ENCODE results near the gene TMEM91. TPM values are rescaled to one million over a fixed set of nuclear protein-coding genes. Genes with fewer than 3 reads are reported as not detected.

Gene TMEM91
- total RNA-seq, 5 donors from 2014 or later (not counting 1 experiment from before 2014, with no cell fraction given), result 9.9 to 14.7 (median 13.2) TPM

DNA sequence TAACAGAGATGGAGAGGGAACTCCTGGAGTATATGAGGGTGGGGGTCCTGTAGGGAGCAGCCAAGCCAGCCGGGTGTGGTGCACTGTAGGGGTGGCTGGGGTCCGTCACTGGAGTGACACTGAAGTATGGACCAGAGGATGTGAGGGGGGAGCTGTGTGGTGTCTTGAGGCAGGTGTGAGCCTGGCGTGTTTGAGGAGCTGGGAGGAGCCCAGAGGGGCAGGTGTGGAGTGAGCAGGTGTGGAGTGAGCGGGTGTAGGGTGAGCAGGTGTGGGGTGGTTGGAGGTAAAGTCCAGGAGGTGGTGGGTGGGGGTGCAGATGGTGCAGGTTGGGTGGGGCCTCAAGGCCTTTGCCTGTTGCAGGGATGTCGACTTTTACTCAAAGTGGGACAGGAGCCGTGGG, 45.0 kb downstream of the TMEM91 start:
- no peak overlapping the region for H3K27ac ChIP-seq (ENCODE audit: low read length)
- Mint-ChIP-seq H3K27me3 (no peaks in the 10 kb centered on the region), H3K4me1 (peaks cover 0 to 8% (median 7%) of the 10 kb centered on the region in 3 donors), H3K9me3 (no peaks in the 10 kb centered on the region), H3K4me3 (no peak overlapping the region), H3K36me3 (peaks cover 44% of the 10 kb centered on the region), H3K27ac (no peak overlapping the region)
- H3K9me3 ChIP-seq, result no peaks in the 10 kb centered on the region
- POLR2A ChIA-PET, result no interaction called here
- WGBS (ENCODE audit: insufficient coverage), result 78% methylated on average over 6 of the region's 6 CpGs
- peaks cover 27 to 75% of the 10 kb centered on the region in 2 donors for H3K36me3 ChIP-seq (ENCODE audit: control insufficient read depth in 2 of 2, extremely low read depth in 1 of 2, insufficient read depth in 1 of 2, low read length in 1 of 2)
- H3K4me3 ChIP-seq (ENCODE audit: control insufficient read depth in 1 of 2, extremely low read depth in 1 of 2, low read length in 1 of 2), result no peak overlapping the region
- ATAC-seq (replicated peaks in 1 of 4) (no peak), DNase-seq (no peak)
- peaks cover 0 to 9% of the 10 kb centered on the region in 2 experiments for H3K4me1 ChIP-seq (ENCODE audit: control insufficient read depth in 1 of 2, extremely low read depth in 1 of 2, insufficient read depth in 2 of 2, low read length in 2 of 2)
- no peaks in the 10 kb centered on the region for H3K27me3 ChIP-seq (replicated peaks in 1 of 2; ENCODE audit: control insufficient read depth in 2 of 2, extremely low read depth in 1 of 2, insufficient read depth in 2 of 2, low read length in 1 of 2)
- CTCF ChIA-PET, result no interaction called here

GRCh38 chr19:41421973-41422372, 45.6 kb downstream of the TMEM91 start:
- no peak for ATAC-seq (replicated peaks in 1 of 4)
- Mint-ChIP-seq H3K27ac (no peak overlapping the region), H3K36me3 (peaks cover 43% of the 10 kb centered on the region), H3K4me1 (peaks cover 4 to 11% (median 10%) of the 10 kb centered on the region in 3 donors), H3K4me3 (no peak overlapping the region), H3K27me3 (no peaks in the 10 kb centered on the region), H3K9me3 (no peaks in the 10 kb centered on the region)
- Histone ChIP-seq H3K4me1 (ENCODE audit: control insufficient read depth in 1 of 2, extremely low read depth in 1 of 2, insufficient read depth in 2 of 2, low read length in 2 of 2) (peaks cover 0 to 15% of the 10 kb centered on the region in 2 experiments), H3K4me3 (ENCODE audit: control insufficient read depth in 1 of 2, extremely low read depth in 1 of 2, low read length in 1 of 2) (no peak overlapping the region), H3K9me3 (no peaks in the 10 kb centered on the region), H3K27ac (ENCODE audit: low read length) (no peak overlapping the region), H3K36me3 (ENCODE audit: control insufficient read depth in 2 of 2, extremely low read depth in 1 of 2, insufficient read depth in 1 of 2, low read length in 1 of 2) (peaks cover 24 to 69% of the 10 kb centered on the region in 2 donors), H3K27me3 (replicated peaks in 1 of 2; ENCODE audit: control insufficient read depth in 2 of 2, extremely low read depth in 1 of 2, insufficient read depth in 2 of 2, low read length in 1 of 2) (no peaks in the 10 kb centered on the region)
- 98% methylated on average over 17 of the region's 20 CpGs for WGBS (ENCODE audit: insufficient coverage)
- DNase-seq, result no peak
- POLR2A ChIA-PET, result no interaction called here
- CTCF ChIA-PET, result no interaction called here

- ChIA-PET CTCF (no interaction called here), POLR2A (no interaction called here)
- peaks cover 0 to 20% of the 10 kb centered on the region in 2 experiments for H3K4me1 ChIP-seq (ENCODE audit: control insufficient read depth in 1 of 2, extremely low read depth in 1 of 2, insufficient read depth in 2 of 2, low read length in 2 of 2)
- peaks cover 24 to 64% of the 10 kb centered on the region in 2 donors for H3K36me3 ChIP-seq (ENCODE audit: control insufficient read depth in 2 of 2, extremely low read depth in 1 of 2, insufficient read depth in 1 of 2, low read length in 1 of 2)
- no peak overlapping the region for H3K27ac ChIP-seq (ENCODE audit: low read length)
- no peaks in the 10 kb centered on the region for H3K27me3 ChIP-seq (replicated peaks in 1 of 2; ENCODE audit: control insufficient read depth in 2 of 2, extremely low read depth in 1 of 2, insufficient read depth in 2 of 2, low read length in 1 of 2)
- no peak overlapping the region for H3K4me3 Mint-ChIP-seq
- no peak for DNase-seq
- H3K27ac Mint-ChIP-seq, result no peak overlapping the region
- peaks cover 9 to 14% (median 12%) of the 10 kb centered on the region in 3 donors for H3K4me1 Mint-ChIP-seq
- H3K36me3 Mint-ChIP-seq, result peaks cover 39% of the 10 kb centered on the region
- ATAC-seq (replicated peaks in 1 of 4), result no peak
- no peaks in the 10 kb centered on the region for H3K9me3 ChIP-seq
- no peak overlapping the region for H3K4me3 ChIP-seq (ENCODE audit: control insufficient read depth in 1 of 2, extremely low read depth in 1 of 2, low read length in 1 of 2)
- 86% methylated on average over 18 of the region's 18 CpGs for WGBS (ENCODE audit: insufficient coverage)
- no peaks in the 10 kb centered on the region for H3K9me3 Mint-ChIP-seq
- H3K27me3 Mint-ChIP-seq, result no peaks in the 10 kb centered on the region
Measured at GRCh38 chr19:41422456-41422855, 46.1 kb downstream of the TMEM91 start.

DNA sequence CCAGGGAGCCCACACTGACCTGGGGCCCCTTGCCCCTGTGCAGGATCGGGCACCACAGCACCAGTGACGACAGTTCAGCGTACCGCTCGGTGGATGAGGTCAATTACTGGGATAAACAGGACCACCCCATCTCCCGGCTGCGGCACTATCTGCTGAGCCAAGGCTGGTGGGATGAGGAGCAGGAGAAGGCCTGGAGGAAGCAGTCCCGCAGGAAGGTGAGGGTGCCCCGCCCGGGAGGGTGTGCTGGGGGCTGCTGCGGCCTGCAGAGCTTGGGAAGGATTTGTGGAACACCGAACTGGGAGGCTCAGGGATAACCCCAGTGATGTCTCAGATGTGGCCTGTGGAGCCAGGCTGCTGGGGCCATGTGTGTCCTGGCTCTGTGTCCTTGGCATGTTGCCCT, 46.6 kb downstream of the TMEM91 start:
- CTCF ChIA-PET, result no interaction called here
- no peak overlapping the region for H3K4me3 ChIP-seq (ENCODE audit: control insufficient read depth in 1 of 2, extremely low read depth in 1 of 2, low read length in 1 of 2)
- Mint-ChIP-seq H3K36me3 (peaks cover 38% of the 10 kb centered on the region), H3K4me3 (no peak overlapping the region), H3K27me3 (no peaks in the 10 kb centered on the region), H3K27ac (no peak overlapping the region), H3K9me3 (no peaks in the 10 kb centered on the region), H3K4me1 (peaks cover 14 to 19% (median 16%) of the 10 kb centered on the region in 3 donors)
- H3K36me3 ChIP-seq (ENCODE audit: control insufficient read depth in 2 of 2, extremely low read depth in 1 of 2, insufficient read depth in 1 of 2, low read length in 1 of 2), result peaks cover 24 to 62% of the 10 kb centered on the region in 2 donors
- POLR2A ChIA-PET, result no interaction called here
- H3K4me1 ChIP-seq (ENCODE audit: control insufficient read depth in 1 of 2, extremely low read depth in 1 of 2, insufficient read depth in 2 of 2, low read length in 2 of 2), result peaks cover 0 to 24% of the 10 kb centered on the region in 2 experiments
- ATAC-seq (replicated peaks in 1 of 4) (no peak), DNase-seq (no peak)
- whole genome bisulfite sequencing (ENCODE audit: insufficient coverage), result 94% methylated on average over 6 of the region's 12 CpGs
- no peaks in the 10 kb centered on the region for H3K27me3 ChIP-seq (replicated peaks in 1 of 2; ENCODE audit: control insufficient read depth in 2 of 2, extremely low read depth in 1 of 2, insufficient read depth in 2 of 2, low read length in 1 of 2)
- no peaks in the 10 kb centered on the region for H3K9me3 ChIP-seq
- no peak overlapping the region for H3K27ac ChIP-seq (ENCODE audit: low read length)

GRCh38 chr19:41424335-41425173, 48.2 kb downstream of the TMEM91 start:
- no peaks in the 10 kb centered on the region for H3K27me3 ChIP-seq (replicated peaks in 1 of 2; ENCODE audit: control insufficient read depth in 2 of 2, extremely low read depth in 1 of 2, insufficient read depth in 2 of 2, low read length in 1 of 2)
- ATAC-seq (replicated peaks in 1 of 4), result no peak
- H3K36me3 ChIP-seq (ENCODE audit: control insufficient read depth in 2 of 2, extremely low read depth in 1 of 2, insufficient read depth in 1 of 2, low read length in 1 of 2), result peaks cover 24 to 46% of the 10 kb centered on the region in 2 donors
- no peaks in the 10 kb centered on the region for H3K9me3 Mint-ChIP-seq
- H3K36me3 Mint-ChIP-seq, result peaks cover 27% of the 10 kb centered on the region
- H3K4me1 Mint-ChIP-seq, result peaks cover 23 to 33% (median 27%) of the 10 kb centered on the region in 3 donors
- H3K27ac Mint-ChIP-seq, result peak overlapping the region; percentile 55 to 69
- peaks cover 6 to 39% of the 10 kb centered on the region in 2 experiments for H3K4me1 ChIP-seq (ENCODE audit: control insufficient read depth in 1 of 2, extremely low read depth in 1 of 2, insufficient read depth in 2 of 2, low read length in 2 of 2)
- no peaks in the 10 kb centered on the region for H3K9me3 ChIP-seq
- 89% methylated on average over 14 of the region's 21 CpGs for WGBS (ENCODE audit: insufficient coverage)
- H3K27ac ChIP-seq (ENCODE audit: low read length), result peak overlapping the region; percentile 8
- ChIA-PET POLR2A (no interaction called here), CTCF (interaction anchor here in 1 of 2 donors (0.6 to 0.7 kb wide), 2 partner anchors 21 to 64 kb away, joined by 3 to 7 read pairs; no protein-coding TSS in a partner anchor)
- no peak overlapping the region for H3K4me3 Mint-ChIP-seq
- no peak overlapping the region for H3K4me3 ChIP-seq (ENCODE audit: control insufficient read depth in 1 of 2, extremely low read depth in 1 of 2, low read length in 1 of 2)
- H3K27me3 Mint-ChIP-seq, result no peaks in the 10 kb centered on the region
- DNase-seq, result peak in 5 of 35 experiments; percentile 13 to 23 (median 18)

GRCh38 chr19:41425174-41426115, 49.1 kb downstream of the TMEM91 start:
- 93% methylated on average over 24 of the region's 28 CpGs for WGBS (ENCODE audit: insufficient coverage)
- H3K4me1 Mint-ChIP-seq, result peaks cover 23 to 33% (median 27%) of the 10 kb centered on the region in 3 donors
- DNase-seq, result peak in 1 of 35 experiments; percentile 3
- Histone ChIP-seq H3K36me3 (ENCODE audit: control insufficient read depth in 2 of 2, extremely low read depth in 1 of 2, insufficient read depth in 1 of 2, low read length in 1 of 2) (peaks cover 24 to 38% of the 10 kb centered on the region in 2 donors), H3K9me3 (no peaks in the 10 kb centered on the region), H3K27me3 (replicated peaks in 1 of 2; ENCODE audit: control insufficient read depth in 2 of 2, extremely low read depth in 1 of 2, insufficient read depth in 2 of 2, low read length in 1 of 2) (no peaks in the 10 kb centered on the region), H3K27ac (ENCODE audit: low read length) (peak overlapping the region; percentile 8), H3K4me1 (ENCODE audit: control insufficient read depth in 1 of 2, extremely low read depth in 1 of 2, insufficient read depth in 2 of 2, low read length in 2 of 2) (peaks cover 6 to 39% of the 10 kb centered on the region in 2 experiments), H3K4me3 (ENCODE audit: control insufficient read depth in 1 of 2, extremely low read depth in 1 of 2, low read length in 1 of 2) (no peak overlapping the region)
- H3K27me3 Mint-ChIP-seq, result no peaks in the 10 kb centered on the region
- CTCF ChIA-PET, result interaction anchor here in 1 of 2 donors (0.6 to 0.7 kb wide), 2 partner anchors 20 to 65 kb away, joined by 3 to 7 read pairs; no protein-coding TSS in a partner anchor
- H3K27ac Mint-ChIP-seq, result peak overlapping the region; percentile 55 to 81
- POLR2A ChIA-PET, result no interaction called here
- H3K9me3 Mint-ChIP-seq, result no peaks in the 10 kb centered on the region
- H3K36me3 Mint-ChIP-seq, result peaks cover 22% of the 10 kb centered on the region
- no peak for ATAC-seq (replicated peaks in 1 of 4)
- peak overlapping the region in 1 of 3 donors; percentile 24 for H3K4me3 Mint-ChIP-seq
